SK-N-SH (cell line): ENCODE results near the gene WBP1L.

Experiments used
- CHD2 ChIP-seq: fragments of 150-350 bp; IDR thresholded peaks from 2 replicates; pipeline ENCODE4 v1.6.1; 2018; ENCODE audit warnings: low read length; ENCODE audit not compliant: partially characterized antibody
- CTCF ChIP-seq: fragments of 200-600 bp; sonication (generic); IDR thresholded peaks from 2 replicates; pipeline ENCODE4 v1.6.1; 2017; ENCODE audit warnings: antibody characterized with exemption, mild to moderate bottlenecking, moderate library complexity
- EP300 ChIP-seq, 2 experiments: IDR thresholded peaks; 2 replicates each; pipeline versions ENCODE4 v1.4.0 to v1.6.1; 2012; ENCODE audit warnings: borderline replicate concordance in 1 of 2, low read depth in 1 of 2, low read length in 1 of 2
- JUND ChIP-seq: IDR thresholded peaks from 2 replicates; pipeline ENCODE4 v1.4.0; 2012
- MXI1 ChIP-seq: IDR thresholded peaks from 2 replicates; pipeline ENCODE4 v1.6.1; 2012; ENCODE audit warnings: mild to moderate bottlenecking, low read depth, low read length, improper control_type of control experiment
- POLR2AphosphoS5 ChIP-seq: IDR thresholded peaks from 2 replicates; pipeline ENCODE4 v1.6.1; 2012; ENCODE audit warnings: low read depth, low read length
- RAD21 ChIP-seq: IDR thresholded peaks from 2 replicates; pipeline ENCODE4 v1.6.1; 2012; ENCODE audit warnings: mild to moderate bottlenecking, low read length
- RFX5 ChIP-seq: IDR thresholded peaks from 2 replicates; pipeline ENCODE4 v1.6.1; 2012; ENCODE audit warnings: mild to moderate bottlenecking, improper control_type of control experiment, low read length
- SMC3 ChIP-seq: IDR thresholded peaks from 2 replicates; pipeline ENCODE4 v1.6.1; 2012; ENCODE audit warnings: low read depth, low read length, improper control_type of control experiment
- TAF1 ChIP-seq: IDR thresholded peaks from 2 replicates; pipeline ENCODE4 v1.6.1; 2012; ENCODE audit warnings: low read depth, mild to moderate bottlenecking, low read length, moderate library complexity, borderline replicate concordance
- TCF12 ChIP-seq: IDR thresholded peaks from 2 replicates; pipeline ENCODE4 v1.4.0; 2012
- TF ChIP-seq, protein P1 (sequence below): IDR thresholded peaks from 2 replicates; pipeline ENCODE4 v1.4.0; 2012; ENCODE audit warnings: low read depth
- TF ChIP-seq, protein P2 (sequence below): IDR thresholded peaks from 2 replicates; pipeline ENCODE4 v1.4.0; 2012; ENCODE audit warnings: low read depth, borderline replicate concordance

DNA sequence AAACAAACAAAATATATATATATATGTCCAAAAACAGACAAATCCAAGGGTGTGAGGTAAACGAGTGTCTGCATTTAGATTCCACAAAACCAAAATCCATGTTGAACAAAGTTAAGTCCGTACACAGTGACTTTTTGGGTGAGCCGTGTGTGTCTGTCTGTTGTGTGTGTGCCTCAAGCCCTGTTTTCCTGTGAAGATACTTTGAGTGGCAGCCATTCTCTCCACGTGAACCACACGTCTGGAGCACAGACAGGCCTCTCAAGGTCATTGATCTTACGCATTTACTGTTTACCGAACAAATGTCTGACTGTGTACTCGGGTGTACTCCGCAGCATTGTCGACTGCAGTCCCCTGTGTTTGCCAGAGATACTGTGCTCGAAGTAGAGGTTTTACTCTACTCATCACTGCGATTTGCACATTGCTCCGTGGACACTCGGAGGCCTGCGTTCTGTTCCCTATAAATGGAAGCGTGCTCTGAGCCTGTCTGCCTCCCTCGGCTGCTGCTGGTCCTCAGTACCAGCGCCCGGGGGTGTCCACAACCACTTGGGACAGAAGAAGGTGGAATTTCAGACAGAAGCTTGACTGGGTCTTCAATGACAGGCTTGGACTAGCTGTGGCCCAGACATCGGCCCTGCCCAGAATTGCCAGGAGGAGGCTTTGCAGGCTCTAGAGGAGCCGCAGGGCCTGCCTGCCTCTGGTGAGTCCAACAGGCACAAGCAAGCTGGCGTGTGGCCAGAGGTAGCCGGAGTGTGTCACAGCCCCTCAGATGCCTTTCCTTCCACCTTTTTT lies 71.3 kb downstream of the WBP1L start:
- TF ChIP-seq EP300 (IDR thresholded peaks at IDR 0.05; ENCODE audit: borderline replicate concordance in 1 of 2, low read depth in 1 of 2, low read length in 1 of 2), result no peak
- TF ChIP-seq JUND, result no peak
- TF ChIP-seq, protein P1, sequence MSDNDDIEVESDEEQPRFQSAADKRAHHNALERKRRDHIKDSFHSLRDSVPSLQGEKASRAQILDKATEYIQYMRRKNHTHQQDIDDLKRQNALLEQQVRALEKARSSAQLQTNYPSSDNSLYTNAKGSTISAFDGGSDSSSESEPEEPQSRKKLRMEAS, result no peak
- no peak for TF ChIP-seq CTCF
- no peak for TF ChIP-seq MXI1
- no peak for TF ChIP-seq CHD2
- TF ChIP-seq SMC3, result no peak
- no peak for TF ChIP-seq POLR2AphosphoS5
- no peak for TF ChIP-seq RAD21
- TF ChIP-seq TAF1, result no peak
- no peak for TF ChIP-seq TCF12
- no peak for TF ChIP-seq RFX5
- TF ChIP-seq, protein P2, sequence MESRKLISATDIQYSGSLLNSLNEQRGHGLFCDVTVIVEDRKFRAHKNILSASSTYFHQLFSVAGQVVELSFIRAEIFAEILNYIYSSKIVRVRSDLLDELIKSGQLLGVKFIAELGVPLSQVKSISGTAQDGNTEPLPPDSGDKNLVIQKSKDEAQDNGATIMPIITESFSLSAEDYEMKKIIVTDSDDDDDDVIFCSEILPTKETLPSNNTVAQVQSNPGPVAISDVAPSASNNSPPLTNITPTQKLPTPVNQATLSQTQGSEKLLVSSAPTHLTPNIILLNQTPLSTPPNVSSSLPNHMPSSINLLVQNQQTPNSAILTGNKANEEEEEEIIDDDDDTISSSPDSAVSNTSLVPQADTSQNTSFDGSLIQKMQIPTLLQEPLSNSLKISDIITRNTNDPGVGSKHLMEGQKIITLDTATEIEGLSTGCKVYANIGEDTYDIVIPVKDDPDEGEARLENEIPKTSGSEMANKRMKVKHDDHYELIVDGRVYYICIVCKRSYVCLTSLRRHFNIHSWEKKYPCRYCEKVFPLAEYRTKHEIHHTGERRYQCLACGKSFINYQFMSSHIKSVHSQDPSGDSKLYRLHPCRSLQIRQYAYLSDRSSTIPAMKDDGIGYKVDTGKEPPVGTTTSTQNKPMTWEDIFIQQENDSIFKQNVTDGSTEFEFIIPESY, result no peak
